Superior temporal gyrus (tissue), 1 donor: ENCODE measurements around the gene TNN.

Source experiments
- DNase-seq: peaks from one replicate; pipeline ENCODE4 v3.0.0-alpha.2; 2016; ENCODE audit errors: extremely low spot score

Gene TNN

DNA sequence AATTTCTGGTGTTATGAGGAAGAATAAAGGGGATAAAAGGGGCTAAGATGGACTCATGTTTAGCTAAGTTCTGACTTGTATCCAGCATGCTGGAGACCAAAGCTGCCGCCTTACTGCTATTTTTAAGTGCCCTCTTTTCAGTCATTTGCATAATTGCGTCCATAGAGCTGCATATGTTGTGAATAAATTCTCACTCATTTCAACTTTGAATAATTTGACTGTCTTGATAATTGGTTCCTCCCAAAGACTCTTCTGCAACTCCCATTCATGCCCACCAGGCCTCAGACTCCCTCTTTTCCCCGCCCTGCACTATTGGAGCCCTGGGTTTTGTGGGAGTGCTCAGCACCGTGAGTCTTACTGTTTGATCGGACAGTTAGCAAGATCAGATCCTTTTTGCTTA, 79.9 kb downstream of the TNN start:
- DNase-seq: no peak

DNA sequence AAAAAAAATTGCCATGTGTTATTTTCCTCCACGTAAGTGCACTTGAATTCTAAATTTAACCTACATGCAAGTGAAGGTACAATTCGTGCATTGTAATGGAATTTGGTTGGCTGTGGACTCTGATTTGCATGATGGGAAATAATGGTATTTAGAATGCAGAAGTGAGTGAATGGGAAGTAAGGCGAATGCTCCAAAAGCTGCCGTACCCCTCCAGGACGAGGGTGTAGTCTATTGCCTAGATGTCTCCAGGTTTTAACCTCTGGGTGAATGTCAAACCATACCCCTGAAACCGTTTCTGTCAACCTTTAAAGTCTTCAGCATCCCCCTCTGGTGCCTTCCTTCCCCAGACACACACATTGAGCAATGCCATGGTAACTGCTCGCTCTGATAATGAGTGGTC, 80.4 kb downstream of the TNN start:
- no peak for DNase-seq

- no peak for DNase-seq
Observed at GRCh38 chr1:175150596-175151319, 83.1 kb downstream of the TNN start.

DNA sequence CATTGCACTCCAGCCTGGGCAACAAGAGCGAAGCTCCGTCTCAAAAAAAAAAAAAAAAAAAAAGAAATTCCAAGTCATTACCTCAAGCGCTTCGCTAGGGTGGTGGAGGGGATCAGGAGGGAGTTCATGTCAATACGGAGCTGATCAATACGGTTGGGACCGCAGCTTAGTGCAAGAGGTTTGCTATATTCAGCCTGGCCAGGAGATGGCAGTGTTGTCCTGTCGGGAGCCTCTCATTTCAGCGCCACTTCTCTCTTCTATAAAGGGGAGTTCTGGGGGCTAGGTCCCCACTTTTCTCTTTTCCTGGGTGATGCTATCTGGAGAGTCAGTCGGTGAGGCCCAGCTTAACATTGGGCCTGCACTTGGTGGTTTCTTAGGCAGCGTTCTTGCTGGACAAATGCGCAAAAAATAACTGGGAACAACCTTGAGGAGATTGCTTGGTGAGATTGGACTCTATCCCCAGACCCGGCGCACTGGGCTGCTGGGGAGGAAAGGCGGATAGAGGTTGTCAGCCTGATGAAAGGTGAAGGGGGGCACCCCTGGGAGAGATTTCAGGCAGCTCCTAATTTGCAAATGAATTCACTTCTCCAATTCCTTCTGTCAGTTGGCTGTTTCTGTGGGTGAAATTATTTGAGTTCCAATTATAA, 84.5 kb downstream of the TNN start:
- DNase-seq: peak; percentile 80

GRCh38 chr1:175154629-175155472, 87.2 kb downstream of the TNN start:
- peak; percentile 81 for DNase-seq

DNA sequence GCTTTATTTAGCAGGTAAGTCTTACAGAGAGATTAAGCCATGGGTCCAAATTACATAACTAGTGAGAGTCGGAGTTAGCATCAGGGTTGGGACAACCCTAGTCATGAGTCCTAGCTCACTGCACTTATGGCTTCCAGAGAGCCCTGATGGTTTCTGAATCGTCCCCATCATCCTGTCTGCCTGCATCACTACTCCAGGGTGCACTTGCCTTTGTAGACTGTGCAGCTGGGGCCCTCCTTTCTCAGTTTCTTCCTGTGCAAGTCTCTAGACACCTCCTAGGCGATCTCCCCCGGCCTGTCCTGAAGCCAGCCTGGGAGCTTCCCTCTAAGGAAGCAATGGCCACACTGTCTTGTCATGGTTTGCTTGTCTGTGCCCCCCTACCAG, 87.8 kb downstream of the TNN start:
- DNase-seq: no peak

- no peak for DNase-seq
Observed at GRCh38 chr1:175155936-175156335, 88.3 kb downstream of the TNN start.

DNA sequence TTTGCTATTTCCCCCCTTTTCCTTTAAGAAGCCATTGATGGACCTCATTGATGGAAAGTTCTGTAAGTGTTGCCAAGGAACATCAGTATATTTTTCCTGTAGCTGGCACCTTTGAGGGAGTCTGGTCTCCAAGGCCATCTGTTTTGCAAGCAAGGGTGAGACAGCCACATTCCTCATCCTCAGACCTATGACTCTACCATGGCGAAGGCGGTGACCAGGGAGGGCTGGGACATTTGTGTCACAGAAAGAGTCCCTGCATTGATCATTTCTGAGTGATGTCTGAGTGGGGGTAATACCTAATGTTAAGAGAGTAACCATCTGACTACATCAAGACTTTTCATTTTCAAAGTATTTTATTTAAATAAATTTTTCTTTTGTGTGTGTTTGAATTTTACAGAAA, 89.6 kb downstream of the TNN start:
- DNase-seq: no peak

GRCh38 chr1:175158170-175158591, 90.5 kb downstream of the TNN start:
- DNase-seq: no peak

GRCh38 chr1:175162955-175163354, 95.3 kb downstream of the TNN start:
- no peak for DNase-seq

GRCh38 chr1:175163702-175164101, 96.1 kb downstream of the TNN start:
- DNase-seq: no peak

- no peak for DNase-seq
Observed at GRCh38 chr1:175164751-175165150, 97.1 kb downstream of the TNN start.

GRCh38 chr1:175166746-175167145, 99.1 kb downstream of the TNN start:
- DNase-seq: no peak

- no peak for DNase-seq
Observed at GRCh38 chr1:175167861-175168260, 100.2 kb downstream of the TNN start.

GRCh38 chr1:175168782-175169181, 101.1 kb downstream of the TNN start:
- DNase-seq: no peak

- DNase-seq: no peak
Observed at GRCh38 chr1:175169286-175170018, 101.8 kb downstream of the TNN start.

- no peak for DNase-seq
Observed at GRCh38 chr1:175171036-175171913, 103.6 kb downstream of the TNN start.

GRCh38 chr1:175172503-175172902, 104.9 kb downstream of the TNN start:
- no peak for DNase-seq

- DNase-seq: no peak
Observed at GRCh38 chr1:175173531-175173930, 105.9 kb downstream of the TNN start.

GRCh38 chr1:175174309-175175102, 106.9 kb downstream of the TNN start:
- no peak for DNase-seq
